ENCODE results near the gene SLCO2B1. TPM values are rescaled to one million over a fixed set of nuclear protein-coding genes. Genes with fewer than 3 reads are reported as not detected.

SLCO2B1 gene
- total RNA-seq, 4 donors from 2014 or later = 6.1 to 9.7 (median 7.1) TPM

DNA sequence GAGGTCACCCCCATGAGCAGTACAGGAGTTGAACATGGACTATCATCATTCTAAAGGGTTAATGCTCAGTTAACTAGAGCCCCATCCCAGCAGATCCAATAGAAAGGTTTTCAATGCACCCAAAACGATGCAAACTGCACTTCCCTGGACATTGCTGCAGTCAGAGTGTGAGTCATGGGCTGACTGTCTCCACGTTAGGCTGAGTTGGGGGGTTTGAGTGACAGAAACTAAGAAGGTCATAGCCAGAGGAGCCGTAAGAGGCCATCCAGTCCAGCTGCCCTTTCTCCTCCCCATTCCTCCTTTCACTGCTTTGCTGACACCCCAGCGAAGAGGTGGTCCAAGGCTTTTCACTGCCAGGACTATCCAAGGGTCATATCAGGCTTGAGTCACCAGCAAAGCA is 43.7 kb upstream of the SLCO2B1 start:
- Histone ChIP-seq H3K27me3 (no peaks in the 10 kb centered on the region), H3K4me3 (no peak overlapping the region), H3K4me1 (no peaks in the 10 kb centered on the region), H3K9me3 (no peaks in the 10 kb centered on the region), H3K36me3 (no peaks in the 10 kb centered on the region), H3K27ac (no peak overlapping the region)
- no peak for TF ChIP-seq POLR2A (IDR thresholded peaks at IDR 0.05)
- WGBS = 63% methylated on average over 4 of the region's 4 CpGs
- no peak for DNase-seq (ENCODE audit: low spot score in 2 of 2)

DNA sequence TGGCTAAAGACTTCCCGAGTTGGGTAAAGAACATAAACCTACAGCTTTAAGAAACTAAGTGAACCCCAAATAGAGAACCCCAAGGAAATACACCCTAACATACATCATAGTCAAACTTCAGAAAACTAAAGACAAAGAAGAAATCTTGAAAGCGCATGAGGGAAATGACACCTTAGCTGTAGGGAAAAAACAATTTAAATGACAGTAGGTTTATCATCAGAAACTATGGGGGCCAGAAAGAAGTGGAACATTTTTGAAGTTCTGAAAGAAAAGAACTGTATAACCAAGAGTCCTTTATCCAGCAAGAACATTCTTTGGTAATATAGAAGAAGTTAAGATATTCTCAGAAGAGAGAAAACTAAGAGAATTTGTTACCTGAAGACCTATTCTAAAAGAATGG is 38.7 kb upstream of the SLCO2B1 start:
- TF ChIP-seq, protein P1, sequence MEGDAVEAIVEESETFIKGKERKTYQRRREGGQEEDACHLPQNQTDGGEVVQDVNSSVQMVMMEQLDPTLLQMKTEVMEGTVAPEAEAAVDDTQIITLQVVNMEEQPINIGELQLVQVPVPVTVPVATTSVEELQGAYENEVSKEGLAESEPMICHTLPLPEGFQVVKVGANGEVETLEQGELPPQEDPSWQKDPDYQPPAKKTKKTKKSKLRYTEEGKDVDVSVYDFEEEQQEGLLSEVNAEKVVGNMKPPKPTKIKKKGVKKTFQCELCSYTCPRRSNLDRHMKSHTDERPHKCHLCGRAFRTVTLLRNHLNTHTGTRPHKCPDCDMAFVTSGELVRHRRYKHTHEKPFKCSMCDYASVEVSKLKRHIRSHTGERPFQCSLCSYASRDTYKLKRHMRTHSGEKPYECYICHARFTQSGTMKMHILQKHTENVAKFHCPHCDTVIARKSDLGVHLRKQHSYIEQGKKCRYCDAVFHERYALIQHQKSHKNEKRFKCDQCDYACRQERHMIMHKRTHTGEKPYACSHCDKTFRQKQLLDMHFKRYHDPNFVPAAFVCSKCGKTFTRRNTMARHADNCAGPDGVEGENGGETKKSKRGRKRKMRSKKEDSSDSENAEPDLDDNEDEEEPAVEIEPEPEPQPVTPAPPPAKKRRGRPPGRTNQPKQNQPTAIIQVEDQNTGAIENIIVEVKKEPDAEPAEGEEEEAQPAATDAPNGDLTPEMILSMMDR (IDR thresholded peaks at IDR 0.05) = no peak
- TF ChIP-seq POLR2A (IDR thresholded peaks at IDR 0.05) (no peak), EP300 (IDR thresholded peaks at IDR 0.05) (no peak), POLR2AphosphoS5 (IDR thresholded peaks at IDR 0.05) (no peak)
- H3K36me3 ChIP-seq = no peaks in the 10 kb centered on the region
- no peak overlapping the region for H3K27ac ChIP-seq
- no peaks in the 10 kb centered on the region for H3K27me3 ChIP-seq
- H3K4me3 ChIP-seq = no peak overlapping the region
- peaks cover 3% of the 10 kb centered on the region for H3K9me3 ChIP-seq
- no peaks in the 10 kb centered on the region for H3K4me1 ChIP-seq
- 82% methylated on average over 2 of the region's 2 CpGs for WGBS
- no peak for DNase-seq (ENCODE audit: low spot score in 2 of 2)

DNA sequence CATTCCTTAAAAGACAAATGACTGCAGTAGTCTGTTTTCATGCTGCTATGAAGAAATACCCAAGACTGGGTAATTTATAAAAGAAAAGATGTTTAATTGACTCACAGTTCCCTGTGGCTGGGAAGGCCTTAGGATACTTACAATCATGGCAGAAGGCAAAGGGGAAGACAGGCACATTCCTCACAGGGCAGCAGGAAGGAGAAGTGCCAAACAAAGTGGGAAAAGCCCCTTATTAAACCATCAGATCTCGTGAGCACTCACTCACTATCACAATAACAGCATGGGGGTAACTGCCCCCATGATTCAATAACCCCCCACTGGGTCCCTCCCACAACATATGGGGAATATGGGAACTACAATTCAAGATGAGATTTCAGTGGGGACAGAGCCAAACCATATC is 37.9 kb upstream of the SLCO2B1 start:
- Histone ChIP-seq H3K27ac (no peak overlapping the region), H3K4me3 (no peak overlapping the region), H3K27me3 (no peaks in the 10 kb centered on the region), H3K4me1 (no peaks in the 10 kb centered on the region), H3K36me3 (no peaks in the 10 kb centered on the region), H3K9me3 (peaks cover 3% of the 10 kb centered on the region)
- WGBS = 44% methylated on average over 1 of the region's 1 CpG
- TF ChIP-seq EP300 (IDR thresholded peaks at IDR 0.05) (no peak), POLR2A (IDR thresholded peaks at IDR 0.05) (no peak), POLR2AphosphoS5 (IDR thresholded peaks at IDR 0.05) (no peak)
- TF ChIP-seq, protein P1 (IDR thresholded peaks at IDR 0.05) = no peak
- DNase-seq (ENCODE audit: low spot score in 2 of 2) = no peak

DNA sequence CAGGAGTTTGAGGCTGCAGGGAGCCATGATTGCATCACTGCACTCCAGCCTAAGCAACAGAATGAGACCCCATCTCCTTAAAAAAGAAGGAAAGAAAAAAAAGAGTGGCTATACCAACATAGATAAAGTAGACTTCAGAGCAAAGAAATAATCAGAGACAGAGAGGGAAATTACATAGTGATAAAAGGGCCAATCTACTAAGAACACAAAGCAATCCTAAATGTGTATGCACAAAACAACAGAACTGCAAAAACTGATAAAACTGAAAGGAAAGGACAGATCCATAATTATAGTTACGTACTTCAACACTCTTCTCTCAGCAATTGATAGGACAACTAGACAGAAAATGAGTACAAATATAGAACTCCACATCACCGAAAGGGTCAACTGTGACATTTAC is 36.4 kb upstream of the SLCO2B1 start:
- no peak for TF ChIP-seq POLR2A (IDR thresholded peaks at IDR 0.05)
- TF ChIP-seq POLR2AphosphoS5 (IDR thresholded peaks at IDR 0.05) = no peak
- TF ChIP-seq, protein P1 (IDR thresholded peaks at IDR 0.05) = no peak
- TF ChIP-seq EP300 (IDR thresholded peaks at IDR 0.05) = no peak

DNA sequence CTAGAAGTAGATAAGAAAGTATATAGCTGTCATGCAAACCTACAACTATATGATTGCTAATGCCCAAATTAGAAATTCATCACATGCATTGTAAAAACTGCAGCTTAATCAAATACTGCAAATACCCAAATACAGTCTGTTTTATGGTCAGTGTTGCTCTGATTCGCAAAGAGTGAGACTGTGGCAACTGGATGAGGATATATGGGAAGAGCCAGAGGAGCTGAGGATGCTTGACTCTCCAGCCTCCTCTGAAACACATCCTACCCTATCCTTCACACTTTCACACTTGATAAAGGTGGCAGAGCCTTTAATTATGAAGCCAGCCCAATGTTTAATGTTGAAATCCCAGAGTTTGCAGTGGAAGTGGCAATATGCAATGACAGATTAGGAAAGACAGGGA is 32.3 kb upstream of the SLCO2B1 start:
- 40% methylated on average over 1 of the region's 1 CpG for WGBS
- TF ChIP-seq POLR2AphosphoS5 (IDR thresholded peaks at IDR 0.05) (no peak), POLR2A (IDR thresholded peaks at IDR 0.05) (no peak), EP300 (IDR thresholded peaks at IDR 0.05) (no peak)
- TF ChIP-seq, protein P1 (IDR thresholded peaks at IDR 0.05) = no peak
- no peak for DNase-seq (ENCODE audit: low spot score in 2 of 2)

More for the DNA sequence above, 36.4 kb upstream of the SLCO2B1 start:
- WGBS = 93% methylated on average over 2 of the region's 2 CpGs
- H3K4me1 ChIP-seq = no peaks in the 10 kb centered on the region
- H3K9me3 ChIP-seq = peaks cover 3% of the 10 kb centered on the region
- no peak overlapping the region for H3K27ac ChIP-seq
- peaks cover under 1% of the 10 kb centered on the region for H3K27me3 ChIP-seq
- H3K4me3 ChIP-seq = no peak overlapping the region
- no peak for DNase-seq (ENCODE audit: low spot score in 2 of 2)
- H3K36me3 ChIP-seq = no peaks in the 10 kb centered on the region

DNA sequence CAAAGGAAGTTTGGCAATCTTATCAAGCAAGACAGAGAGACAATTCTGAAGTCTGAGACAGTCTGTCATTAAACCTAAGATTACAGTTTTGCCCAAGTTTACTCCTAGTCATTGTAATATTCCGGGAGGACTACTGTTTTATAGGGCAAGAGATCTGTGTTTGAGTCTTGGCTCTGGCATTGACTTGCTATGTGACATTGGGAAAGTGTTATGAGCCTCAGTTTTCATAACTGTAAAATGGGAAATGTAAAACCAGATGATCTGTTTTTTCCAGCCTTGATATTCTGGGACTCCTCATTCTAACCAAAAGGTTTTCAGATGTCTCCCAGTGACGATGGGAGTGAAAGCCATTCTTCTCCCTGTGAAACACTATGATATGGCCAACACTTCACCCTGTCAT is 24.3 kb upstream of the SLCO2B1 start:
- H3K27me3 ChIP-seq = peaks cover 9% of the 10 kb centered on the region
- H3K4me3 ChIP-seq = no peak overlapping the region
- H3K4me1 ChIP-seq = no peaks in the 10 kb centered on the region
- DNase-seq (ENCODE audit: low spot score in 2 of 2) = no peak
- H3K27ac ChIP-seq = no peak overlapping the region
- no peaks in the 10 kb centered on the region for H3K9me3 ChIP-seq
- 84% methylated on average over 2 of the region's 2 CpGs for WGBS
- TF ChIP-seq, protein P1 (IDR thresholded peaks at IDR 0.05) = no peak
- no peak for TF ChIP-seq EP300 (IDR thresholded peaks at IDR 0.05)
- no peak for TF ChIP-seq POLR2AphosphoS5 (IDR thresholded peaks at IDR 0.05)
- no peak for TF ChIP-seq POLR2A (IDR thresholded peaks at IDR 0.05)
- no peaks in the 10 kb centered on the region for H3K36me3 ChIP-seq

More for the DNA sequence above, 32.3 kb upstream of the SLCO2B1 start:
- no peaks in the 10 kb centered on the region for H3K4me1 ChIP-seq
- H3K9me3 ChIP-seq = peaks cover 3% of the 10 kb centered on the region
- no peaks in the 10 kb centered on the region for H3K36me3 ChIP-seq
- H3K27me3 ChIP-seq = peaks cover 3% of the 10 kb centered on the region
- no peak overlapping the region for H3K27ac ChIP-seq
- no peak overlapping the region for H3K4me3 ChIP-seq

Data from suprapubic skin (tissue), 4 donors.